HG02588 (cell line): ENCODE measurements around the gene FAM241B.

Source experiments
- ATAC-seq: cut with Tn5 transposase; IDR thresholded peaks from one replicate; pipeline ENCODE4 v1.9.1; 2021; ENCODE audit warnings: mild to moderate bottlenecking, moderate library complexity; ENCODE audit not compliant: unreplicated experiment

FAM241B gene

DNA sequence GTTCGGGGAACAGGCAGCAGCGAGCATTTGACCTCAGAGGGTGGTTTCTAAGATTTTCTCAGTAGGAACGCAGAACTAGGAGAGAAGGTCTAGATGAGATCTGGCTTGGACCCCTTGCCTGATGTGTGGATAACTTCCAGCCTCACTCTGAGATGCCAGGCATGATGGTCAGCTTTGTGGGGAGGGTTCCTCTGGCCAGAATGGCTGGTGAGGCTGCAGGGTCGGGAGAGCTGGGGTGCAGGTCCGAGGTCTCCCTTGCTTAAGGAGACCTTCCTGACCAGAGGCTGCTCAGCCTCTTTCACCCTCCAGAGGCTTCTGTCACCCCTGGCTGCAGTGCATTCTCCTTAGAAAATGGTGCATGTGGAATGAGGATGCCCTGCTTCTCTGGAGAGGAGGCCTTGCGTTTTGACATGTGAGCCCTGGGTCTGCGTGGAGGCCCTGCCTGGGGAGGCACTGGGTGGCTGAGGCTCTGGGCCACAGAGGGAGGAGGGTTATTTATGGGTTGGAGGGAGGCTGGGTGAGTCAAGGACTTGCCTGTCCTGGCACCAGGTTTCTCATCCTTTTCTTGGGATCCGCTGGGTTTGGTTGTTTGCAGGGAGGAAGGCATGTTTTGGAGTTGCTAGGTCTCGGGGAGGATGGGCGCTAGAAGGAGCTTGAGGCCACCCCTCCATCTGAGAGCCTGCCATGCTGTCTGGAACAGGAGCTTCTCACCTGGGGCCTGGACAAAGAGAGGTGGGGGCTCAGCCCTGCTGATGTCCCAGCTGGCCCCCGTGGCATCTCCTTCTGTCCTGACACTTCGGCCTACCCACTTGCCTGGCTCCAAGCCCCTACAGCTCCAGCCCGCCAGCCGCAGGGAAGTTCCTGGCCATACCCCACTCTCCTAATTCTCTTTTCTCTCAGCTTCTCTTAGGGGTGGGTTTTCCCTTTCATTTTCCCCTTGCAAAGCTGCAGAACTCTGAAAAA is 3.9 kb downstream of the FAM241B start:
- ATAC-seq, result no peak

DNA sequence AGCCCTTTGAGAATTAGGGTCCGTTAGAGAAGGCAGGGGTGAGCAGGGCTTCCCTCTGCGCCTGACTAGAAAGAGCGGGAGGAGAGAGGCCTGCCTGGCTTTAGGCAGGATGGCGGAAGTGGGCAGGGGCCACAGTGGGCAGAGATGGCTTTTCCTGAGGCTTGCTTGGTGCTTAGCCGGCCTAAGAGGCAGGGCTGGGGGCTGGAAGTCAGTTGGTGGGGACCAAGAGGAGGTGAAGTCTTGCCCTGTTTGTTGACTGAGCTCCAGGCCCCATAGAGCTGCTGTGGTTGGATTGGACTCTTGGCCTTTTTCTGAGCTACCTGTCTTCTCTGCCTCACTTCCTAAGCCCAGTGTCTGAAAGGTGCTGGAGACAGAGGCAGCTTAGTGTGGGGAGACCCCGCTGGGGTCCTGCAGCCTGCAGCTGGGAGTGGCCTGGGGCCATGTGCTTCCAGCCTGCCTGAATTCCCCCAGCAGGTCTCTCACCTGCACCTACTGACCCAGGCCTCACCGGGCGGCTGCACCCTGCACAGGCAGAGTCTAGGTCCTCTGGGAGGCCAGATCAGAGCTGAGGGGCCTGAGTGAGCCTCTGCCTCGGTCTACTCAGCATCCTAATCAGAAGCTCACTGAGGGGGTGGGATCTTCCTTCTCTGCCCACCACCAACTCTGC is 4.8 kb downstream of the FAM241B start:
- no peak for ATAC-seq

DNA sequence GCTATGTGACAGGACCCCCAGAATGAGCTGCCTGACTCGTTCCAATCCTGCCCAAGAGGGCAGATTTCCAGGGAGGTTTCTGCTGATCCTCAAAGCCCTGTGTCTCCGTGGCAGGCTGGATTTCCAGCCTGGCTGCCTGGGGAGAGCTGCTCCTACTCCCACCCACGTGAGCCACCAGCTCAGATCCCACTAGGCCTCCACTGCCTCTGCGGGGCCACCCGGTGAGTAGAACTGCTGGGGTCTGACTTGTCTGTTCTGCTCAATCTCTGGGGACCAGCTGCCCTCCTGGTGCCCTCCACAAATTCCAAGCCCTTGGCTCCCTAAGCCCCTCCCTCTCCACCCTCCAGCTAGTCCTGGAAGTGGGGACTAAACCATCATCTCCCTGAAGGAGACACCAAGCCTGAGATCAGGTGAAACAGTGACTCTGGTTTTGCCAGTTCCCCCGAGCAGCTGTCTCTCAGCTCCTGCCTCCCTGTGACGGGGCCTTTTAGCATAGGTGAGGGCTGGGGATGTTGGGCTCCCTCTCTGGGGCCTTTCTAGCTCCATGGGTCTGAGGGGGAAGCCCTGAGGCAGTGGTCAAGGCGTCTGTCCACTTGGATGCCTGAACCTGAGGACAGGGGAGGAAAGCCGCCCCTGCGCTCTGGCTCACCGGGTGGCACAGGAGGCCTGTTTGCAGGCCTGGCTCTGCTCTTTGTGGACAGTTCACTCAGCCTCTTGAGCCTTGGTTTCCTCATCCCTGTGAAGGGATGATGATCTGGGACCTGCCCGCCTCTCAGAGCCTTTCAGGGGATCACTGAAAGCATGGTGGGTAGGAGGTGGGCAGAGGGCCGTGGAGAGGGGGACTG is 5.6 kb downstream of the FAM241B start:
- no peak for ATAC-seq

DNA sequence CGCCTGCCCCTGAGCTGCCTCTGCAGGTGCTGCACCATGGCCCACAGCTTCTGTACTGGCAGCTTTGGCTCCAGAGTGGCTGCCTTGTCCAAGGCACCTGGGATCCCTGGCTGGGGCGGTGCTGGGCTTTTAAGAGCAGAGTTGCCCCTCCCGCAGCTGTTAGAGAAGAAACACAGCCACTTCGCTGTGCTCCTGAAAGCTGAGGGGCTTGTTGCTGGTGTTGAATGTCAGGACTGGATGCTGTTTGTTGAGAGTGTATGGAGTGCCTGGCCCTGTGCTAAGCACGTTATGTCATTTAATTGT is 6.2 kb downstream of the FAM241B start:
- ATAC-seq, result no peak

GRCh38 chr10:69636626-69637605 is 6.9 kb downstream of the FAM241B start:
- no peak for ATAC-seq

GRCh38 chr10:69638642-69639041 is 8.6 kb downstream of the FAM241B start:
- no peak for ATAC-seq

DNA sequence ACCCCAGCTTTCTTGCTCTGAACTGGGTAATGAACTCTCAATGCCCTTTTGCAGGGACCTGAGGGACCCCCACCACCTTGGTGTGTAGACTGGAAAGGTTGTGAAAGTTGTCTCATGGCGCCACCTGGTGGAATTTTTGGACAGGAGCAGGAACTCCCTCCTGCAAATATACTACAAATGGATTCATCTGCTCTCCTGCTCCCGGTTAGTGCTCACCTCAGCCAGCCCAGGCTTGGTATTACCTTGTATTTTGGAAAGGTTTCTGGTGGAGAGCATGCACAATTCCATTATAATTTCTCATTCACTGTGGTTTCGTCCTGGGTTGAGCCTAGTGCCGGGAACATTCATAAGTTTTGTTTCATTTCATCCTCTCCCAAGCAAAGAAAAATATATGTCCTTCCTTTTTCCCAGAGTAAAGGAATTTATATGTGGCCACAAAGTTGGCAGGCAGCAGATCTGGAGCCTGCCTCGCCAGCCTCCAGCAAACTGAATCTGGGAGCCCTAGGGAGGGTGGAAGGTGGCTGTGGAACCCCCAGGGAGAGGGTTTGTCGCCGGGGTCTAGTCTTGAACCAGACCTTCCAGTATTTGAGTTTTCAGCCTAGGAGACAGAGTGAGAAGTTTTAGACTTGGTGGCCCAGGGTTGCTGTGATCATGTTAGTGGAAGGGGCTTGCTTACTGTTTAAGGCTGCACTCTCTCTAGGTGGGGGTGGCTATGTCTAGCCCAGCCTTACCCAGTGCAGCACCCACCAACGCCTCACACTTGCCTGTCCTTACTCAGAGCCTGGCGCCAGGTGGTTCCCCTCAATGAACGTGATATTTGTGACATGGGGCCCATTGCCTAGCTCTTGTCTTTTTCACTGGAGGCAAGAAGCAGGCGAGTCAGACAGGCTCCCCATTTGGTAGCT is 9.5 kb downstream of the FAM241B start:
- ATAC-seq, result no peak

DNA sequence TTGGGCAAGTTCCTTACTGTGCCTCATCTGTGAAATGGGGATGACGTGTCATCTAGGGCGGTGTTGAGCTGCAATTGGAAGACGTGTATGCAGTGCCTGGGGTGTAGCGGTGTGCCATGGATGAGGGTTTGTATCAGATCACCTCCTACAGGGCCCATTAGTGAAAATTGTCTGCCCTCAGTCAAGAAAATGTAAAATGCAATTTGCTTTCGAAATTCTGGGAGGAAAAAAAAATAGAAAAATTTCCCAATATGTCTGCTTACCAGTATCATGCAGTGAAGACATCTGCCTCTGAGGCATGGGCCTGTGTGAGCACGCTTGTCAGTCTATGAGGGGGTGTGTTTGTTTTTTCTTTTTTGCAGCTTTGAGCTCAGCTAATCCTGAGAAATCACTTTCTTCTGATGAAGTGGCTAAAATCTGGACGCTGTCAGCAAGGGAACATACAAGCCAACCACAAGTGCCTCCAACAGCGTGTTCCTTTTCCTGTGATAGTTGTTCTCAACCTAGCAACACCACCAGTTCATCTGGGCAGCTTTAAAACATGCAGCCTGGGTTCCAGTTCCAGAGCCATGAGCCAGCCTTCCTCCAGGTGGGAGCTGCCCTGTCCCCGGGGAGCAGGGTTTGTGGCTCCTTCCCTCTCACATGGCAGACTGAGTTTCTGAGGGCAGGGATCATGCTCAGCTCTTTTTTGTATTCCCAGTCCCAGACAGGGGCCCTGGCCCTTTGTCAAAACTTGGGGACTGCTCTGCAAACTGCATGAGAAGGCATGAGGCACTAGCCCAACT is 10.3 kb downstream of the FAM241B start:
- no peak for ATAC-seq

DNA sequence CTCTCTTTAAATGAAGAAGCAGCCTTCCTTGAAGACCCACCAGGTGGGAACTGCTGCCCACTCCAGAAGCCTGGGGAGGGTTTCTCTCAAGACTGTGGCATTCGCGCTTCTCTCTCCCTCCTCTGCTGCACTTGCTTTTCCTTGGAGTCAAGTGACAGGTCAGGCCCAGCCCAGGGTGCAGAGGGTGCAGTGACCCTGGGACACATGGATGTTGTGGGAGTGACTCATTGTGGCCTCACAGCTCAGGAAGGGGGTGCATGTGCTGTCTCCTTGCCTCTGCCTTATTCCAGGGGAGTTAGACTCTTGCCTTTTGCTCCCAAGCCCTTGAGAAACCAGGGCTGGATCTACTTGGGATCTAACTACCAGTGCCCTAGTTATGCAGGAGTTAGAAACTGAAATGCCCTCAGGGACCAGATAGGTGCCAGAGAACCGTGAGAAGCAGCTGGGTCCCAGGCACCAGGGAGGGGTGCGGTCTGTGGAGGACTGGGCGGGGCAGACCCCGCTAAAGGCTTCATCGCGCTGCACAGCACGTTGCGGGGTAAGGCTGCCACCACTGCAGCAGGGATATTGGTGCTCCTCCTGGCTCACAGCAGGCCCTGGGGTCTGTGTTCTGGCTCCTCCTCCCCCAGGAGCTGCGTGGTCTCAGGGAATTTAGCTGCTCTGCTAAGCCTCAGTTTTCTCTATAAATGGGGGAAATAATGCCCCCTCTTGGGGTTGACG is 11.4 kb downstream of the FAM241B start:
- no peak for ATAC-seq

DNA sequence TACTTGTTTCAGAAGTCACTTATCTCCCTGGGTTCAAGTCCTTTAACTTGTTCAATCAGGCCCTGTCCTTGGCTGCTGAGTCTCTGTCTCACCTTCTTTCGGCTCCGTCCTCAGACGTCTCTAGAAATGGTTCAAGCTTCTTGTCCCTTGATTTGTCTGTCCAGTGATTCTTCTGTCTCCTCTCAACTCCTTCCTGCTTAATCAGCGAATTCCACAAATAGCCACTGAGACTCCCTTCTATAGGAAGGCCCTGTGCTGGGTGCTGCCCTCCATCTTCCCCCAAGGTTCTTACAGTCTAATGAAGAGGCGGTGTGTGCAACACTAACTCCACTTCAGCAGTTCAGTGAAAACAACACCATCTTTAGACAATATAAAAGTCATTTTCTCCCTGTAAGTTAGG is 12.7 kb downstream of the FAM241B start:
- no peak for ATAC-seq

GRCh38 chr10:69643779-69644657 is 14.0 kb downstream of the FAM241B start:
- no peak for ATAC-seq

DNA sequence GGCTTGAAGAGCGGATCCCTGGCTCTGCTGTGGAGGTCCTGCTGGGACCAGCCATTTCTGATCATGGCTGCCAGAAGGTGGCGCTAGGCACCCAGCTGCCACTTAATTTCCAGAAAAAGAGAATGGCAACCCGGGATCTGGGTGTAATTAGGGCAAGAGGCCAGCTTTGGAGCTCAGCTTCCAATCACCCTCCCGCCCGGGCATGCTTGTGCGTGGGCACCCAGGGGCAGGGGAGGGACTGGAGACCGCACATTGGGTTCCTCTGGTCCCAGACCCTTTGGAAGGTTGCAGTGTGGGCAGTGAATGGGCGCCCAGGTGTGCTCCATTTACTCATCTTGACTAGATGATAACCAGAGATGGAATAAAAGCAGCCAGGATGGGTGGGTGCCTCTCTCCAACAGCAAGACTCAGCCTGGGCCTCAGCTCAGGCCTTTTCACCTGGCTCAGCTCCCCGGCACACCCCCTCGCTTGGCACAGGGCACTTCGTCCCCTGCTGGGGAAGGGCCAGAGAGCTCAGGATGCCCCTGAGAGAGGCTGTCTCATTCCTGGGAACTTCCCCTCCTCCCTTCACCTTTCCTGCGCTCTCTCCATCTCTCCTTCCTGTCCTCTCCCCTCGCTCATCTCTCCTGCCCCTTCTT is 14.7 kb downstream of the FAM241B start:
- ATAC-seq, result no peak

- no peak for ATAC-seq
Observed at GRCh38 chr10:69645296-69646184, 15.5 kb downstream of the FAM241B start.

GRCh38 chr10:69646185-69647060 is 16.4 kb downstream of the FAM241B start:
- ATAC-seq, result no peak
